RCC 7860 (cell line): Measurements from ENCODE around the gene NUTM2G.
"Not testable (repeated sequence)": the region's sequence is repeated elsewhere in the genome, so short reads cannot be mapped to it uniquely, and the experiment has no call there.

ENCODE experiments used
- DNase-seq: peaks from one replicate; pipeline ENCODE4 v3.0.0-alpha.2; 2015; ENCODE audit warnings: low spot score
- FAIRE-seq: peaks from 2 replicates; lab custom pipeline; 2012; peaks lifted over from hg19 to GRCh38; lab: Jason Lieb, UNC

Gene NUTM2G

DNA sequence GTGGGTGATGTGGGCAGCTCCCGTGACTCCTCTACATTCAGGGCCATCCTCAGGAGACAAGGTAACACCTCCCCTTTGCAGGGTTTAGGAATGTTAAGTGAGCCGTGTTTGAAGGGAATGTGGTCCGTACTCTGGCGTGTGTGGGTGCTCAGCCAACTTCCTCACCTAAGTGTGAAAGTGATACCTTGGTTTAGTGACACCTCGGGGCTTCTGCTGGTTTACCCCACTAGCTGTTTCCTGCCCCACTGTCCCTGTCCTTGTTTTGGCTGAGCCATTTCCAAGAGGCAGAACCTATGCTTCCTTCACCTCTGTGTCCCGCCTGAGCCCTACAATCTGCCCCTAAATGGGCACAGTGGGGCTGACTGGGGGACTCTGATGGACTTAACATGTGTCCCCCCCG is 12.3 kb downstream of the NUTM2G start:
- not testable (repeated sequence) for FAIRE-seq, DNase-seq

DNA sequence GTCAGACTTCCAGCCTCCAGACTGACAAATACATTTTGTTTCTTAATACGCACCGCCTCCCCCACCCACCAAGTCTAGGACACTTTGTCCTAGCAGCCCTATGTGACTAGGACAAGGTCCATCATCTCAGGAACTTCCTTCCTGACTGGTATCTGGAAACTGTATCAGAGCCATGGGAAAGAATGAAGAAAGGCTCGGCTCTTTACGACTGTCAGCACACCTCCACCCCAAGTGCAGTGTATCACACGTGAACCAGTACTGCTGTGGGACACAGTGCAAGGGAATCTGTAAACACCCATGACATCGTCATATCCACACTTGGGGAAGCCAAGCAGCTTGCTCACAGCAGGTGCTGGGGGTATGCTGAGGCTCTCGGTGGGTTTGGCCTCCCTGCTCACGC is 13.0 kb downstream of the NUTM2G start:
- DNase-seq, FAIRE-seq: not testable (repeated sequence)

DNA sequence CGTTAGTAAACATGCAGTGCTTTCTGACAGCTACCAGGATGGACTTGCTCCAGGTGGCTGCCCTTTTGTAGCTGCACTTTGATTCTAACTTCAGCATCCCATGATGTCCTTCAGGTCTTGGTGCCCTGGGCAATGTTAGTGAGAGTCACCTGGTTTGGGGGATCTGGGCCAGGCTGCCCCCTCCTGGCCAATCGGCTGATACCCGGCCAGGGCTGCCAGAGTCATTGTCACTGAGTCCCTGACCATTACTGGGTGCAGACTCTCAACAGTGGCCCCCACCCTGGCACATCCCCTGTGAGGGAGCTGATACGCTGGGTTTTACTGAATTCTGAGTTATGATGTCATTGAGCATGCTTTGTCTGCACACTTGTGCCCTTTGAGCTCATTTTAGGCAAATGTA is 13.5 kb downstream of the NUTM2G start:
- not testable (repeated sequence) for DNase-seq, FAIRE-seq

DNA sequence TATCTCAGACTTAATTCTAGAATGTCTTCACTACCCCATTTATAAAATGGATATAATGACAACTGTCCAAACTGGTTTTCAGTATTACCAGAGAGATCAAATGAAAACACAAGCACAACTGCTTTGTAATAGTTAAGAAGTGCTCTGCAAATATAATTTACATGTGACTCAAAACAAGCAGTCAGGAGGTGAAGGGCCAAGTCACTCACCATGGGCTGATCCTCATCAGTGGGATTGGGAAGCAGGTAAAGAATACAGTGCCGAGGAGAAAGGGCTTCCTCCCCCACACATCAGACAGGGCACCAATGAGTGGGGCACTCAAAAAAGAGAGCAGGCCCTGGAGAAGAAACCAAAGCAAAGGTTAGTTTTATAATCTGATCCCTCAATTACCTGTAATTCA is 20.7 kb downstream of the NUTM2G start:
- FAIRE-seq = not testable (repeated sequence)

DNA sequence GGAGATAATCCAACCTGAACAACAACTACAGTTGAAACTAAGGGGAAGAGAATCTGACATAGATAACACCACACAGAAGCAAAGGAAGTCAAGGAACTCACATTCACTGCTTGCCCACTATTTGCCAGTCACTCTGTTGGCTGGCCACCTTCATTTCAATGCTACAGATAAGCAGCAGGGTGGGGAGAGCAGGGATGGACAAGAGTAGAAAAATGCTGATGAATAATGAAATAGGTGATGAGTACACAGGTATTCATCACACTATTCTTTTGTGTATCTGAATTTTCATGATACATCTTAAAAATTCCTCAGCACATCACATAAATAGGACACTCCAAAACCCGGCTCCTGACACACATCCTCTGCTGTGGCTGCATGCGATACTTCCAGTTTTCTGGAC is 21.9 kb downstream of the NUTM2G start:
- not testable (repeated sequence) for DNase-seq, FAIRE-seq

More for the DNA sequence above, 20.7 kb downstream of the NUTM2G start:
- DNase-seq = not testable (repeated sequence)

DNA sequence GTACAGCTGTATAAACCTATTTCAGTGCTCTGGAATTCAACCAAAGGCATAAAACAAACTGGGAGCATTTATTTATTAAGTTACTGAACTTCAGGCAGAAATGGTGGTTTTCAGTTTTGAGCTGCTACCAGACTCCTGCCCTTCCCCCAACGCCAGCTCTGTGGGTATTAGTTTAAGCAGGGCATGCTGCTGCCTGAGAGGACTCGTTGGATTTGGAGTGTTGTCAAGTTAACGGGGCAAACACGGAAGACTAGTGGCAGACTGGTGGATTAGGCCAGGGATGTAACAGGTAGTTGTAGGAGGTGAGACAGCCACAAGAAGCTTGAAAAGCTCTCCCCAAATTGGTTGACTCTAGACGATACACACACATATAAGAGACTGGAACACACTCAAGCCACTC is 38.9 kb downstream of the NUTM2G start:
- not testable (repeated sequence) for FAIRE-seq, DNase-seq

DNA sequence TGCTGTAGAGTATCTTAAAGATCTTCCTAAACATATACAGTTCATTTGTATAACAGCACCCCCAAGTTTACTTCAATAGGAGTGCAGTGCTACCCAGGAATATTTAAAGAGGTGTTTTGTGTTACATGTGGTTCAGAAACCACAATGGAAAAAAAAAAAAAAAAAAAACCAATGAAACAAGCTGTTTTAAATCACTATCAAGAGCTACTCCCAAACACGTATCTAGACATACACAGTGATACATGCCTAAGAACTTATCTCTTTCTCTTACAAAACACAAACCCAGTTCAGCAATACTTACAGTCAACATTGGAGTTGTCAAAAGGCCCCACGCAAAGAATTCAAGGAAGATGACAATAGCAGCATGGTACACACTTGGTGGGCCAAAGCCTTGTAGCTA is 43.9 kb downstream of the NUTM2G start:
- FAIRE-seq, DNase-seq: not testable (repeated sequence)

DNA sequence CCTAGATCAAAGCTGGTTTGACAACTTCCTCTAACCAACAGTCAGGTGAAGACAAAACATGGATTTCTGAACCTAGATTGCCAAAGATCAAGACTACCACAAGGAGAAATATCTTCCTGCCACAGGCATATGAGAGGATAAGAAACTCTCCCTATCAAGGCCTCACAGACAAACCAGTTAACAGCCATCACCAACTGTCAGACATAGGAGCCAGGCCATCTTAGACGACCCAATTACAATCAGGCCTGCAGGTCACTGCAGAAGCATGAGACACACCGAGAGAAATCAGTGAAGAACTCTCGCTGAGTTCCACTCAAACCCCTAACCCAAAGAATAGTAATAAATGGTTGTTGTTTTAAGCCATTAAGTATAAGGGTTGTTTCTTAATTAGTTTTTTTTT is 45.4 kb downstream of the NUTM2G start:
- DNase-seq, FAIRE-seq: not testable (repeated sequence)

DNA sequence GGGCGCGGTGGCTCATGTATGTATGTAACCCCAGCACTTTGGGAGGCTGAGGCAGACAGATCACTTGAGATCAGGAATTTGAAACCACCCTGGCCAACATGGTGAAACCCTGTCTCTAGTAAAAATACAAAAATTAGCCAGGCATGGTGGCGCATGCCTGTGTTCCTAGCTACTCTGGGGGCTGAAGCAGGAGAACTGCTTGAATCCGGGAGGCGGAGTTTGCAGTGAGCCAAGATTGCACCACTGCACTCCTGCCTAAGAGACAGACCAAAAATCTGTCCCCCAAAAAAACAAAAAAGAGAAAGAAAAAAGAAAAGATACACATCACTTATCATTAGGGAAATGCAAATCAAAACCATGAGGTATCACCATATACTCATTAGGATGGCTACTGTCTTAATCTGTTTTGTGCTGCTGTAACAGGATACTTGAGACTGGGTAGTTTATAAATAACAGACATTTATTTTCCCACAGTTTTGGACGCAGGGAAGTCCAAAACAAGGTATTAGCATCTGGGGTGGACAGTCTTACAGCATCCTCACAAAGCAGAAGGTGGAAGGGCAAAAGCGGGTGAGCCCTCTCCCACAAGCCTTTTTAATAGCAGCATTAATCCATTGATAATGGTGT is 55.0 kb downstream of the NUTM2G start:
- DNase-seq, FAIRE-seq: not testable (repeated sequence)

DNA sequence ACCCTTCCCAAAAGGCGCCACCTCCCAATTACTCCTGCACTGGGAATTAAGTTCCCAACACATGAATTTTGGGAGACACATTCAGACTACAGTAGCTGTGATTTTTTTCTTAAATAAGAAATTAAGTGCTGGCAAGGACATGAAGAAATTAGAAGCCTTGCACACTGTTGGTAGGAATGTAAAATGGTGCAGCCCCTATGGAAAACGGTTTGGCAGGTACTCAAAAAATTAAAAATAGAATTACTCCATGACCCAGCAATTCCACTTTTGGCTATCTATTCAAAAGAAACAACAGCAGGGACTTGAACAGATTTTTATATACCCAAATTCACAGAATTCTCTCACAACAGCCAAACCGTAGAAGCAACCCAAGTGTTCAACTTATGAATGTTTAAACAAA is 55.5 kb downstream of the NUTM2G start:
- not testable (repeated sequence) for FAIRE-seq, DNase-seq

DNA sequence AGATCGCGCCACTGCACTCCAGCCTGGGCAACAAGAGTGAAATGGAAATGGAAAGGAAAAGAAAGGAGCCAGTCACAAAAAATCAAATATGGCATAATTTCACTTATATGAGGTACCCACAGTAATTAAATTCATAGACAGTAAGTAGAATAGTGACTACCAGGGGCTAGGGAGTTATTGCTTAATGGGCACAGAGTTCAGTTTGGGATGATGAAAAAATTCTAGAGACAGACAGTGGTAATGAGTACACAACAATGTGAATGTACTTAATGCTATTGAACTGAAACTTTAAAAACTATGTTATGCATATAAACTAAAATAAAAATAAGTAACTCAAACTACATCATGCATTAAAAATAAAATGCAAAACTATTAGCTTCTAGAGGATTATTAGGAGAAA is 56.2 kb downstream of the NUTM2G start:
- DNase-seq, FAIRE-seq: not testable (repeated sequence)
